AG09309 (cell line): Measurements from ENCODE around the gene CYP17A1.
"Not testable (repeated sequence)": the region's sequence is repeated elsewhere in the genome, so short reads cannot be mapped to it uniquely, and the experiment has no call there.

Experiments
- DNase-seq: peaks from one replicate; pipeline ENCODE4 v3.0.0-alpha.2; 2010; ENCODE audit warnings: low read depth
- H3K4me3 ChIP-seq: 2 replicates; pipeline ENCODE4 v1.5.1; 2011; ENCODE audit warnings: mild to moderate bottlenecking, low read depth, low read length, moderate library complexity; ENCODE audit not compliant: control insufficient read depth
- TF ChIP-seq, protein P1 (sequence below): IDR thresholded peaks from 2 replicates; pipeline ENCODE4 v1.5.1; 2011; ENCODE audit warnings: mild to moderate bottlenecking, low read depth, low read length, inconsistent platforms; ENCODE audit not compliant: insufficient read depth, control insufficient read depth; ENCODE audit errors: missing control alignments

Gene CYP17A1

DNA sequence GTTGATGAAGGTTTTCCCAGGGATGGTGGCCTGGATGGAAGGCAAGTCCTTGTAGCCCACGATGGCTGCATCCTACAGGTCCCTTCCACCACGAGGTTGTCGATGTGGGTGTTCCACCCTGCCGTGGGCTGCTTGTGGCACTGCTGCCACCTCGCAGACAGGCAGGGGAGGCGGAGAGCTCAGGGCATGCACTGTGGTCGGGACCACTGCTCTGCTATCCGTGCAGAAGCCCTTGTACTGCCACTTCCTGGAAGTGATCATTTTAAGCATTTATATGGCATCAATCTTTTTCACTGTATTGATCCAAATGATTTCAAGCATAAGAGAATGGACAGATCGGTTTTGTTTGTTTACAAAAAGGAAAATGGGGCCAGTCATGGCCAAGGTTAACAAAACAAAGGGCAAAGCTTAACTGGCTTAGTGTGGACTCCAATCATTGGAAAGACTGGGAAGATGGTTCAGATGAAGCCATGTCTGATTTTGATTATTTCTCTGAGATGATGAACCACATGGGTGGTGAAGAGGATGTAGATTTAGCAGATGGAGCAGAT is 8.2 kb upstream of the CYP17A1 start:
- no peak overlapping the region for H3K4me3 ChIP-seq
- no peak for DNase-seq
- TF ChIP-seq, protein P1, sequence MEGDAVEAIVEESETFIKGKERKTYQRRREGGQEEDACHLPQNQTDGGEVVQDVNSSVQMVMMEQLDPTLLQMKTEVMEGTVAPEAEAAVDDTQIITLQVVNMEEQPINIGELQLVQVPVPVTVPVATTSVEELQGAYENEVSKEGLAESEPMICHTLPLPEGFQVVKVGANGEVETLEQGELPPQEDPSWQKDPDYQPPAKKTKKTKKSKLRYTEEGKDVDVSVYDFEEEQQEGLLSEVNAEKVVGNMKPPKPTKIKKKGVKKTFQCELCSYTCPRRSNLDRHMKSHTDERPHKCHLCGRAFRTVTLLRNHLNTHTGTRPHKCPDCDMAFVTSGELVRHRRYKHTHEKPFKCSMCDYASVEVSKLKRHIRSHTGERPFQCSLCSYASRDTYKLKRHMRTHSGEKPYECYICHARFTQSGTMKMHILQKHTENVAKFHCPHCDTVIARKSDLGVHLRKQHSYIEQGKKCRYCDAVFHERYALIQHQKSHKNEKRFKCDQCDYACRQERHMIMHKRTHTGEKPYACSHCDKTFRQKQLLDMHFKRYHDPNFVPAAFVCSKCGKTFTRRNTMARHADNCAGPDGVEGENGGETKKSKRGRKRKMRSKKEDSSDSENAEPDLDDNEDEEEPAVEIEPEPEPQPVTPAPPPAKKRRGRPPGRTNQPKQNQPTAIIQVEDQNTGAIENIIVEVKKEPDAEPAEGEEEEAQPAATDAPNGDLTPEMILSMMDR: no peak

DNA sequence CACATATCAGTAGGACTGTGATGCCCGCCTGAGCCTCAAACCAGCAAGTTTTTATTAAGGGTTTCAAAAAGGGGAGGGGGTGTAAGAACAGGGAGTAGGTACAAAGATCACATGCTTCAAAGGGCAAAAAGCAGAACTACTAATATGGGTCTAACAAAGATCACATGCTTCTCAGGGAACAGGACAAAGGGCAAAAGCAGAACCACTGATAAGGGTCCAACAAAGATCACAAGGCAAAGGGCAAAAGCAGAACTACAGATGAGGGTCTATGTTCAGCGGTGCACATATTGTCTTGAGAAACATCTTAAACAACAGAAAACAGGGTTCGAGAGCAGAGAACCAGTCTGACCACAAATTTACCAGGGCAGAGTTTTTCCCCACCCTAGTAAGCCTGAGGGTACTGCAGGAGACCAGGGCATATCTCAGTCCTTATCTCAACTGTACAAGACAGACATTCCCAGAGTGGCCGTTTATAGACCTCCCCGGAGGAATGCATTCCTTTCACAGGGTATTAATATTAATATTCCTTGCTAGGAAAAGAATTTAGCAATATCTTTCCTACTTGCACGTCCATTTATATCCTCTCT is 7.1 kb upstream of the CYP17A1 start:
- not testable (repeated sequence) for DNase-seq, H3K4me3 ChIP-seq

DNA sequence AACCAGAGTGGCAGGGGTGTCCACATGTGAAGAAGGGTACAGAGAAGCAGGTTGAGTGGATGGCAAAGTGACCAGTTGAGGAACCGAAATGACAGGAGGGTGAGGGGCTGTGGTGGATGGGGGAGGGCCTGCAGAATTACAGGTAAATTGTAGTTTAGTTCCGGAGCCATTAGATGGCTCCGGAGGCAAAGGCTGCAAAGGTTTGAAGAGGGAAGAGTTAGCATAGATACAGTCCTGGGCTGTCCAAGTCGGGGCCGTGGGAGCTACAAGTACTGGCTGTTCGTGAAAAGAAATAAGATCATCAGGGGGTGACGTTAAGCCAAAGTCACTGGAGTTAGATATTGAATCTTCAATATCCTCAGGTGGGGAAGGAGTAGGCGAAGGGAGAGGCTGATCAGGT is 5.9 kb upstream of the CYP17A1 start:
- not testable (repeated sequence) for DNase-seq, H3K4me3 ChIP-seq

DNA sequence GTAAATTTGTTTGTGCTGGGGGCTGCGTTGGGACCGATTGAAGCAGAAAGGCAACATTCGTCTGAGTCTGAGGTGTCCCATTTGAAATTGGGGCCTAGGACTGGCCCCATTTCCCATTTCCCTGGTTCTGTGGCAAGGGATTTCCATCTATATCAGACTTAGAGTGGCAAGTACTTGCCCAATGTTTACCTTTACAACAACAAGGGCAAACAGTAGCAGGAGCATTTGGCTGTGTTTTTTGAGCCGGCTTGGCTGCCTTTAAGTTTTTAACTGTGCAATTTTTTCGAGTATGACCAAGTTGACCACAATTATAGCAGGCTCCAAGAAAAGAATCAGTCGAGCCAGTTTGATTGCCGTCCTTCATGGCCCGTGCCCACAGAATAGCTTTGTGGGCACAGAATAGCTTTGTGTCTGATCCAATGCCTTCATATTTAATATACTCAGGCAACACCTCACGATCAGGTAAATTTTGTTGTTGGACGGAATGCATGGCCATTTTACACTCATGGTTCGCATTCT is 4.7 kb upstream of the CYP17A1 start:
- DNase-seq: no peak
- TF ChIP-seq, protein P1: no peak
- H3K4me3 ChIP-seq: no peak overlapping the region

DNA sequence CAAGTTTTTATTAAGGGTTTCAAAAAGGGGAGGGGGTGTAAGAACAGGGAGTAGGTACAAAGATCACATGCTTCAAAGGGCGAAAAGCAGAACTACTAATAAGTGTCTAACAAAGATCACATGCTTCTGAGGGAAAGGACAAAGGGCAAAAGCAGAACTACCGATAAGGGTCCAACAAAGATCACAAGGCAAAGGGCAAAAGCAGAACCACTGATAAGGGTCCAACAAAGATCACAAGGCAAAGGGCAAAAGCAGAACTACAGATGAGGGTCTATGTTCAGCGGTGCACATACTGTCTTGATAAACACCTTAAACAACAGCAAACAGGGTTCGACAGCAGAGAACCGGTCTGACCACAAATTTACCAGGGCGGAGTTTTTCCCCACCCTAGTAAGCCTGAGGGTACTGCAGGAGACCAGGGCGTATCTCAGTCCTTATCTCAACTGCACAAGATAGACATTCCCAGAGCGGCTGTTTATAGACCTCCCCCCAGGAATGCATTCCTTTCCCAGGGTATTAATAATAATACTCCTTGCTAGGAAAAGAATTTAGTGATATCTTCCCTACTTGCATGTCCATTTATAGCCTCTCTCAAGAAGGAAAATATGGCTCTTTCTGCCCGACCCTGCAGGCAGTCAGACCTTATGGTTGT is 1.2 kb upstream of the CYP17A1 start:
- not testable (repeated sequence) for DNase-seq, H3K4me3 ChIP-seq

DNA sequence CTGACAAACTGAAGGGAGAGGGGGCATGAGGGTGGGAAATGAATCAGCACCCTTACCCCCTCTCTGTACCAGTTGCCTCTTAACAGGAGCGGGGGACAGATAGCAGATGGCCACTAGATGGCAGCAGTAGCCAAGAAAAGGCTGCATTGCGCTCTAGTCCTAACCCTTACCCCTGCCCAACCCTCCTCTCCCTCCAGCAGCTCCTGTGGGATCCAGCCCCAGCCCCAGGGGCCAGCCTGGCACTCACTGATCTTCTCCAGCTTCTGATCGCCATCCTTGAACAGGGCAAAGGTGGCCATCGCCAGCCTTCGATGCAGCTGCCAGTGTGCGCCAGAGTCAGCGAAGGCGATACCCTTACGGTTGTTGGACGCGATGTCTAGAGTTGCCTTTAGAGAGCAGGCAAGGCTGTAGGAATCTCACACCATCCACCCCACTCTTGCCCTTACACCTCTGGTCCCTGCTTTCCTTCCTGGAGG is 2.2 kb downstream of the CYP17A1 start:
- DNase-seq: peak; percentile 24
- TF ChIP-seq, protein P1: peak; percentile 83
- no peak overlapping the region for H3K4me3 ChIP-seq

DNA sequence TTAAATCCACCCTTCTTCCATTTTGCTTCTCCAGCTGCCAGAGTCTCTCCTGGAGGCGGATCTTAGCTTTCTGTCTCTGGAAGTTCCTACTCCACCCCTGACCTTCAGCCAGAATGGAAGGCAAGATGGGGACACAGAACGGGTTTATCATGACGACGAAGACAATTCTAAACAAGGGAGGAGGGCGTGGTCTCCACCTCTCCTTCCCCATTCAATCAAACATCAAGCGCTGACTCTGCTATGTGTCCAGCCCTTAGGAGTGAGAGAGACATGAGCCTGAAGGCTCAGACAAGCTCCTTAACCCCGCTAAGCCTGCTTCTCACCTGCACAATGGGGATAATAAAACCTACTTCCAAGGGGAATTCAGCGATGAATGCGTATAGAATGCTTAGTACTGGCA is 3.1 kb downstream of the CYP17A1 start:
- TF ChIP-seq, protein P1: no peak
- no peak for DNase-seq
- H3K4me3 ChIP-seq: no peak overlapping the region

DNA sequence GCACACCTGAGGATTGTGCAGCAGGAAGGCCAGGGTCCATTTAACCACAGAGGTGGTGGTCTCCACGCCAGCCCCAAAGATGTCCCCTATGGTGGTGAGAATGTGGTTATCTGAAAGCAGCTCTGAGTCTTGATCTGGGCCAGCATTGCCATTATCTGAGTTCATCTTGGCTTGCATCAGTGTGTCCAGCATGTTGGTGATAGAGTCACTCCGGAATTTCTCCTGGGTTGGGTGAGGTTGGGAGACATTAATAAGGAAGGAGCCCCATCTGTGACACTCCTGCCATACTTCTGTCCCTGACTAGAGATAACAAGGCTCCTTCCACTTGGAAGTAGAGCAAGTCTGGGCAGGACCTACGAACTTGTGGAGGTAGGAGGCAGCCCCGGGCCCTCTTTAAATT is 4.2 kb downstream of the CYP17A1 start:
- TF ChIP-seq, protein P1: no peak
- DNase-seq: no peak
- no peak overlapping the region for H3K4me3 ChIP-seq
